HCEC 1CT (cell line): ENCODE measurements around the gene HSPBP1.

Experiments used
- DNase-seq: peaks from one replicate; pipeline ENCODE4 v3.0.0-alpha.2; 2017

Gene HSPBP1

DNA sequence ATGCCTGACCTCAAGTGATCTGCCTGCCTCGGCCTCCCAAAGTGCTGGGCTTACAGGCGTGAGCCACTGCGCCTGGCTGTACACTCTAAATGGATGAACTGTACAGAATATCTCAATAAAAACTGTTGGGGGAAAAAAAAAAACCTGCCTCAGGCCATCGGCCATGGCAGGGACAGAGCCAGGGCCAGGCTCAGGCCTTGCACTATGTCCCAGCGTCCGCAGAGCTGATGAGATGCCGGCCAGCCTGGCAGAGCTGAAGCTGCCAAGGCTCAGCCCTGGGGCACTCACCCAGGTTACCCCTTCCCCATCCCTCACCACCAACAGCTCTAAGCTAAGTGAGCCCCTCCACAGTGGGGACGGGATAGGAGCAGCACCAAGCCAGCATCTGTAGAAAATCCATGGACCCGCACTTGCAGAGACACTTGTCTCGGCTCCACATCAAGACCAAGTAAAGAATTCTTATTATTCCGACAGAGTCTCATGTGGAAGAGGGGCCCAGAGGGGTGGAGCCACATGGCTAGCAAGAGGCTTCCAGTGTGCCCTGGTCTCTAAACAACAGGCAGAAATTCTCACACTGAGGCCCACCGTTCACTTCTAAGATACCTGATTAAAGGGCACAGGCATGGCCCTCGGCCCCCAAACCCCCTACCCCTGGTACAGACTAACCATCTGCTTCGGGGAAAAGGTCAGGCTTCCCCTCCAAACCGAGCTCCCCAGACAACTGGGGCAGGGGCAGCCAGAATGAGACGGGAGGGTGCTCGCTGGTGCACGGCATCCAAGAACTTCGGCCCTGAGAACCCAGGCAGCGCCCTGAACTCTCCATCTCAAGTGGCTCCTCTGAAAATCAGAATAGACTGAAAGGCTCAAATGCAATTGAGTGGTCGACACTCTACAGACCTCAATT lies 26.9 kb downstream of the HSPBP1 start:
- DNase-seq = no peak

DNA sequence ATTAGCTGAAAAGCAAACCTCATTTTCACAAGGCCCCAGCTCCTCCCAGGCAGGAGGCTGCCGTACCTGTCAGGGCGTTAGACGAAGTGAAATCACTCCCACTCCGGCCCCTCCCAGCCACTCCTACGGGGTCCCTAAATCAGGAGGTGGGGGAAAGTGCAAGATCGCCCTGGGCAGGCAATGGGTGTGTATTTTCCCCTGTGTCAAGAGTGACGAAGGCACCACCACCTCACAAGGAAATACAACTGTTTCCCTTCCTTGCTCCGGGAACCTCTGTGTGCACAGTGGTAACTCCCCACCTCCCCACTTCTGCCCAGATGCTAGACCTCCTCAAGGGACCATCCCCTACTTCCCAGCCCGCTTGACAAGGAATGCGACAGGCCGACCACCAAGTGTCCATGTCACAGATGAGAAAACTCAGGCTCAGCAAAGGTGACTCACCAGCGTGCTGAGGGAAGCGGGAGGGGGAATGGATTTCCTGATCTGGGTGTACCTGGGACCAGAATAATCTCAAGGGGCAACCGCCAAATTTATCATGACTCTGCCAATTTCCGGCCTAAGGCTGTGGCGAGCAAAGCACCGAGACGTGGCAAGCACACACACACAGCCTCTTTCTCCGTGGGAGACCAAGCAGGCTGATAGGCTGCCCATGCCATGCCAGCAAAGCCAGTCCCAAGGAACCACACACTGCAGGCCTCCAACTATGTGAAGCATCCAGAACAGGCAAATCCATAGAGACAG lies 28.4 kb downstream of the HSPBP1 start:
- DNase-seq = no peak

DNA sequence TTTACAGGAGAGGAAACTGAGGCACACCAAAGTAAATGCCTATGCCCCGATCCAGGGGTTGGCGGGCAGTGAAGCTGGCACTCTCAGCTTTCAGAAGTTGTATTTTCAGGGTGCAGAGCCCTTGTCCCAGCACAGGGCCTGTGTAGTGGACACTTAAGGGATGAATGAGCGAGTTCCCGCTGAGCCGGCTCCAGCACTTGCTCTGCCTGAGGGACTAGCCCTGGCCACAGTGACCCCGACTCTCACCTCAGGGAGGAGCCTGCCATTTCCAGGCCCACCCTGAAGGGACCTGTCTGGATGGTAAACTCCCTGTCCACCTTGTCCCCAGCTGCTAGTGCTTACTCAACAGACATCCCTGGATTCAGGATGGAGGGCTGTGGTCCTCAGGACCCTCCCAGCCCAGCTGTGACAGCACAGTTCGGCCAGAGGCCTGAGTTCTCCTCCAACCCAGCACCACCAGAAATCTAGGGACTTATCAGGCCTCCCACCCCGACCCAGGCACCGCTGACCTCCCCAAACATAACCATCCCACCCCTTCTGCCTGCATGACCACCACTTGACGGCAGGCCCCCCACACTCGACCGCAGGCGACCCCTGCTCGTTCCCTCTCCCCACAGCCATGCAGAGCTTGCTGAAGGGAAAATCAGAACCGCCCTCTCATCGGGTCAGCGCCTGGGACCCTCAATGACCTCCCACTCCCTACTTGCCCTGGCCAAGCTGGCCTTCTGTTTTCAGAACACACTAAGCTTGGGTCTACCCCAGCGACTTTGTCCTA lies 29.5 kb downstream of the HSPBP1 start:
- no peak for DNase-seq

DNA sequence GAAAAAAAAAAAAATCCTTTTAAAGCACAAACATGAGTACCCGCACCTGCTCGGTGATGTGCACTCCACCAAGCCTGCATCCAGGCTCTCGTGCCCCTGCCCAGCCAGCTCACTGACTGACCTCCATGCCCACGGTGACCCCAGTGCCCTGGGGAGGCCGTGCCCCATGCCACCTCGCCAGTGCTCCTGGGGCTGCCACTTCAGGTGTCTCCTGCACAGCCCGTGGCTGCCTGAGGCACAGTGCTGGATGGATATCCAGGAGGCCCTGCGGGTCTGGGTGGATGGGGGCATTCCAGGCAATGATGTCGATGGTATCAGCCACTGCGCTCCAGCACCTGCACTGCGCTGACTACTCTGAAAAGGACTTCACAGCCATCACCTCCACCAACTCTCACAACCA lies 30.1 kb downstream of the HSPBP1 start:
- no peak for DNase-seq

DNA sequence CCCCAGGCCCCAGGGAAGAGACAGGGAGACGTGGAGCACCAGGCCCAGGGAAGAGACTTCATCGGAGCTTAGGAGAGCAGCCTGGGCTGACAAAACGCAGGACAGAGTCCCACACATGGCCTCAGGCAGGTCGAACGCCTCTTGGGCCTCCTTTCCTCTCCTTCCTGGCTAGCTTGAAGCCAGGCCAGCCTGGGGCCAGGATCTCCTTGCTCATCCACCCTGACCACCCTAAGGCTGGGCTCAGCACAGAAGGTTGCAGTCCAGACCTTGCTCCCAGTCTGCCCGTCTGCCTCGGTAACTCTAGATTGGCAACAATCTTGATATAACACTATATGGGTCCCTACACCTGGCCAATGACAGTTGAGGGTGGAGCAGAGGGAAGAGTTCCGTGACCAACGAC lies 31.2 kb downstream of the HSPBP1 start:
- no peak for DNase-seq

DNA sequence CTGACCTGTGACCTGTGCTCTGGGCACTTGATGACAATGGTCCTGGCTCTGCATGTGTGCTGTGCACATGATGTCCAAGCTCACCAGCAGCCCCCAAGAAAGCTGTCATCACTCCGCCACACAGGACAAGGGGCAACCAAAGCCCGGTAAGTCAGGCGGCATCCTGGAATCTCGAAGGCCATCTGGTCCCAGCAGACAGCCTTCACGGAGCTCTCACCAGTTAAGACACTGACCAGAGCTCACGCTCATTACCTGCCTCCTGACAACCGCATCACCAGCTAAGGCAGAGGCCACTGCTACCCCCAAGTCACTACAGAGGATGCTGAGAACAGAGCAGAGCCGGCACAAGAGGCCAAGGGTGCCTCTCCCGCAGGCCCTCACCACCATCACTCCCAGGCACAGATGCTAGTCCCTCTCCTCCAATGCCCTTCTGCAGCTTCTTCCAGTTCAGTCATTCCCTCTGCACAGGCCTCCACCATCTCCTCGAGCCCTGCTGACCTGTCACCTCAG lies 31.7 kb downstream of the HSPBP1 start:
- DNase-seq = no peak

DNA sequence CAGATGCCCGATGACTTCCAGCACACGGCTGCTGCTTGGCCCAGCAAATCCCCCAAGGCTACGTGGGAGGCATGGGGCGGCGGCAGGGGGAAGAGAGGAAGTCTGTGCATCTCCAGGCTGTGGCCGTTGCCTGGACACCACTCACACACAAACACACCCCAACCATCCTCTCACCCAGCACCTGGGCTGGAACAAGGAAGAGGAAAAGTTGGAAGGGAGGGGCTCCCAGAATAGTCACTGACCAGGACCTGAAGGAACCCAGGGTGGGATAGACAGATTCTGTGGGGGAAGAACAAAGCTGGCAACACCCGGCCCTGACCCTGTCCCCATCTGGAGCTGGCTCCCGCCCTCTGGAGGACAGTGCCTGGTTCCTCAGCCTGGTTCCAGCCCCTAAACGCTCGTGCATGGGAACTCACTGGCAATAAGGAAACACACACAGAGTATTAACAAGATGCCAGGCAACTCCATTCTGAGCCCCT lies 32.2 kb downstream of the HSPBP1 start:
- DNase-seq = peak; percentile 9

DNA sequence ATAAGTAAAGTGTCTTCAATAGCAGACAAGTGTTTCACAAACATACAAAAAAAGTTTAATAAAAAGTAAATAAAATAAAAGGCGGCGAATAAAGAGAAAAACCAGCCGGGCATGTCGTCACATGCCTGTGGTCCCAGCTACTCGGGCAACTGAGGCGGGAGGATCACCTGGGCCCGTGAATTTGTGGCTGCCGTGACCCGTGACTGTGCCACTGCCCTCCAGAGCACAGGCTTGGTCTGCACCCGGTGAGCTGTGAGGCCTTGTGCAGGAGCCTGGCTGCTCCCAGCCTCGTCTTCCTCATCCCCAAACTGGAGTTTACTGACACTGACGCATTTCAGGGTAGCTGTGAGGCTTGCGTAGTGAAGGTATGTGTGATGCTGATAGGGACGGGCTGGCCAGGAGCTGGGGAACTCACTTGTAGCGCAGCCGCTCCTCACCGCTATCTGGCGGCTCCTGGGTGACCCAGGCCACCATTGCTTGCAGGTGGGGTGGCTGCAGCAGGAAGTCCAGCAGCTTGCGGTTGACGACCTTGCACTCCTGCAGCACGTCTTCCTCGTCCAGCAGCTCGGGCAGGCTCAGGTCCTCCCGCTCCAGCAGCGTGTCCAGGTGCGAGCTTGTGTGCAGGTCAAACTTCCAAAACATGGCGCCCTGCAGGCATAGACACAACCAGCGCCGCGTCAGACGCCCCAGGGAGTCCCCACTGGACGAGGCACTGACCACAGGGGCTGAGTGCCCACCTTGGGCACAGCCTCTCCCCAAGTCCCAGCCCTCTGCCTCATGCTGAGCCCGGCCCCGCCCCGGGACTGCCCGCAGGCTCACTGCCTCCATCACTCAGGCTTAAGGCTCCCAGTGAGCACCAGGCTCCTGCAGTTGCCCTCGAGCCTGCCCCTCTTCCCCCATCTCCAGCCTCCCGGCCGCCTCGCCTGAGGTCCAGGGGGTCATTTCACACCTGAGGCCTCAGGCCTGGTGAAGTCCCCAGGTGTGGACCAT lies 33.2 kb downstream of the HSPBP1 start:
- DNase-seq = no peak

DNA sequence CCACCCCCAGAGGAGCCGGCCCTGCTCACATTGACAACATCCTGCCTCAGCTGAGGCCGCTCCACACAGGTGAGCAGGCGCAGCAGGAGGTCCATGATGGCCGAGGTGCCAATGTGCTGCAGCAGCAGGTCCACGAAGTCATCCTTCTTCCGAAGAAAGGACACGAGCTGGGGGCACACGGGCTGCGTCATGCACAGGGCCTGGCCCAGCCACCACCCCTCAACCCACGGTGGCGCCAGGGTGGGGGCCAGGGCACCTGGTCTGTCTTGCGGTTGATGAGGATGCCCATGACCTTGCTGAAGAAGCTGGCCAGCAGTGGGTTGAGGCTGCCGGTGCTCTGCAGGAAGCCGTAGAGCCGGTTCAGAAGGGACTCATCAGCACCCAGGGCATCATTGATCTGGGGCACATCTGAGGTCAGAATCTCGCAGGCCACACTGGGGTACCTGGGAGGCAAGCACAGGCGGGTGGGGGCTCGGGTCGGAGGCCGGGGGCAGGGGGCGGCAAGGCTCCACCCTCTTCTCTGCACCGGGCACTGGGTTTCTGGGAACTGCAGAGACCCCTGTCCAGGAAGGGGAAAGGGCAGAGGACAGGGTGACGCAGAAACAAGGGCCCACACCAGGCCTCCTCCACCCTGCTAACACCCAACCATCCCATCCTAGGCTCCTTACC lies 34.5 kb downstream of the HSPBP1 start:
- no peak for DNase-seq

DNA sequence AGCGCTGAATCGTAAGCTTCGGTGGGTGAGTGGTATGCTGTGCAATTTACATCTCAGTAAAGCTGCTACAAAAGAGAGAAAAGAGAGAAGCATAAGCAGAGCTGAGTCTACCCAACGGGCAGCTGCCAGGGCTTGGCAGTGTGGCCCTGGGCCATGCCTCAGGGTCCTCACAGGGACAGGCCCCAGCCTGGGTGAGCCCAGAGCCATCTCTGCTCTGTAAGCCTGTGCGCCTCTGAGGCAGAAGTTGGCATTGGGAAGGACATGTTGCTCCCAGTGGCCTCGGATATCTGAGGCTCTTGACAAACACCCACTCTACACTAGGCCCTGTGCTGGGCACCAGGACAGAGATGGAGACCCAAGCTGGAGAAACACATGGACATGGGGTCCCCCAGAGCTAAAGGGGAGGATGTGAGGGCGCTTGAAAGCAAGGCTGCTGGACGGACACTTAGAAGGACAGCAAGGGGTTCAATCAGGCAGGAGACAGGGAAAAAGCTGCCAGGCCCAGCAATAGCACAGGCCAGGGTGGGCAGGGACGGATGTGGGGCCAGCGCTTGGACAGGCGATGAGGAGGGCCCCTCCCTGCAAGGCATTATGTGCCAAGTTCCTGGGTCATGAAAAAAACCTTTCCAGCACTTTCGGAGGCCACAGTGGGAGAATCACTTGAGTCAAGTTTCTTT lies 35.8 kb downstream of the HSPBP1 start:
- no peak for DNase-seq

DNA sequence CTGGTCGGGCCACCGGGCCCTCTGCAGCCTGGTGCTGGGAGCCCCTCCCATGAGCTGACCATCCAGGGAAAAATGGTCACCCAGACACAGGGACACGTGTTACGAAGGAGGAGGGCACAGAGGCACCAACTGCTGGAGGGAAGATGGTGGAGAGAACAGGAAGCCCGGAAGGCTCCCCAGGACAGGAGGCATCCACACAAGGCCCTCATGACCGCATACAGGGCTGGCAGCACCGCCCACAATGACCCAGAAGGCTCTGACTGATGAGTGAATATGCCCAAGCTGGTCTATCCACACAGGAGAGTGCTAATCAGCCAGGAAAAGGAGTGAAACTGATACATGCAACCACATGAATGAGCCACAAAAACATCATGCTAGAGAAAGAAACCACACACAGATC lies 37.4 kb downstream of the HSPBP1 start:
- no peak for DNase-seq

DNA sequence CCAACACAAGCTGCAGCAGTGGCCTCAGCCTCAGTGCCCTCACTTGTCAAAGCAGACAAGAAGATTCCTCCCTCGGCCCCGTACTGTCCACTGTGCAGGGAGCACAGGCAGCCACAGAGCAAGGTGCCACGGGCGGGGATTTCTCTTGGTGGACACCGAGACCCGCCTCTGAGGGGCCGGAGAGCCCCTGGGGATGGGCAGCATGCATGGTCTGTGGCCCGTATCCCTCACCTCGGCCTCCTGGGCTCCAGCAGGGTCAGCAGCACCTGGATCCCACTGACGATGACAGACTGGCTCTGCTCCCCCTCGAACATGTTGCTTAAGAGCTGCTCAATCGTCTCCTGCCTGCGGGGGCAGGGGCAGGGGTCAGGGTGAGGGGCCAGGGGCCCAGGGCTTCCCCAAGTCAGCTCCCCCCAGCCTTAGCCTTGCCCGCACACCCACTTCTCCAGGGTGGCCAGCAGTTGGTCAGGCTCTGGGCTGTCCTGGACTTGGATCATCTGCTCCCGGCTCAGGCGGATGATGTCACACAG lies 37.9 kb downstream of the HSPBP1 start:
- DNase-seq = no peak

DNA sequence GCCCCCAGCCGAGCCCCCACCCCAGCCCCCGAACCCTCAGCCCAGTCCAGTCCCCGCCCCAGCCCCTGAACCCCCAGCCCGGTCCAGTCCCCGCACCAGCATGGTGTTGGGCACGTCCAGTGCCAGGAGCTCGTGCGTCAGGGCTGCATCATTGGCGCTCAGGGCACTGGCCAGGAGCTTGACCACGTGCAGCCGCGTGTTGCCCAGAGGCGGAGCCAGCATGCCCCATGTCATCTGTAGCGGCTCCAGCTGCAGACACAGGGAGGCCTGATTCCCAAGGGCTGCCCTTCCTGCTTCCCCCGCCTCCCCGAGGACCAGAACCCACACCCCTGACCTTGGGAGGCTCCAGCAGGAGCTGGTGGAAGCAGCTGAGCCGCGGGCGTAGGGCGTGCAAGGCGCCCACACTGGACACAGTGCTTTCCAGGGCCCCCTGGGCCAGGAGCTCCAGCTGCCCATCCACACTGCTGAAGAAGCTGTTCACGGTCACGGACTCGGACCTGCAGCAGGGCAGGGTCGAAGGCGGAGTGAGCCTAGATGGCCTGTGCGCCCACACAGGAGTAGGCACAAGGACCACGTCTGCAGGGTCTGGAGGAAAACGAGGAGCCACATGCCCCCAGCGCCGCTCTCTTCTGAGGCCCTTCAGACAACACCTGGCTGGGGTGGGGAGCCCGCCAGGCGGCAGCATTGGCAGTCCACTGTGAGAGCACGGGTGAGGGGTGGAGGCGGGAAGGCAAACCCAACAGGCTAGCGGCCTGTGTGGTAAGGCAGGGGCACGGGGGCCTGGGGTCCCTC lies 38.6 kb downstream of the HSPBP1 start:
- DNase-seq = no peak

DNA sequence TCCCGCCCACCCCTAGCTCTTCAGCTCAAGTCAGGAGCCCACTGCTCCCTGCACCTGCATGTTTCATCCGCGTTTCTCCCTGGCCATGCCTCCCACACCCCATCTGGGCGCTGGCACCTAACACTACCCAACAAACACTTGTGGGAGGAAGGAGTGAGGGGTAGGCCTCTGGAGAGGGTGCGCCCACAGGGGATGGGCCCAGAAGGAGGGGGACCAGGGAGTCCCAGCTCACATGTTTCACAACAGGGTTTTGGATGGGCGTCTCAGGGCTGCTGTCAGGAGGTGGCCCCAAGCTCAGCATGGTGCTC lies 39.2 kb downstream of the HSPBP1 start:
- DNase-seq = no peak

DNA sequence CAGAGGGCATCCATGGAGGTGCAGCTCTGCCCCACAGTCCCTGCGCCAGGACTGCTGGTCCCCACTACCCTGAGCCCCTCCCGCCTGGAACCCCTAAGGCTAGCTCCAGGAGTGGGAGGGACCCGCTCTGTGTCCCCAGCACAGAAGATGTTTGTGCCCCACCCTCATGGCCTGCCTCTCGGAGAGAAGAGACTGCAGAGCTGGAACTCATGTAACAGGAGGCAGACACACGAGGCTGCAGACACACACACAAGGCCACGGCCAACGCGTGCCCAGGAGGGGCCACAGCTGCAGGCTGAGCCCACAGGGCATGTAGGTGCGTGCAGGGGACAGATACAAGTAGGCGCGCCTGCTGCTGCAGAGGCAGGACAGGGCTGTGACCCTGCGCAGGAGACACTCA lies 40.9 kb downstream of the HSPBP1 start:
- DNase-seq = no peak

DNA sequence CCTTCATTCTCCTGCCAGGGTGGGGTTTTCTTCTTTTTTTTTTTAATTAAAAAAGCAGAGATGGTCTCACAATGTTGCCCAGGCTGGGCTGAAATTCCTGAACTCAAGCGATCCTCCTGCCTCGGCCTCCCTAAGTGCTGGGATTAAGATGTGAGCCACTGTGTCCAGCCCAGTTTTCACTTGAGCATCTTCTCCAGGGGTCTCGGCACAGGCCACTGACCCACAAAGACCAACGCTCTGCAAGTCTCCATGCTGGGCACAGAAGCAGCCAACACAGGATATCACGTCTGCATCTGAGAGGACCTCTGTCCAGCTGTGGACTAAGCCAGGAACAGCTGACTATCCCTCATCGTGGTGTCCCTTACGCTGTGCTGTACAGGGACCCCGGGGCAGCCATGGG lies 41.9 kb downstream of the HSPBP1 start:
- DNase-seq = no peak

DNA sequence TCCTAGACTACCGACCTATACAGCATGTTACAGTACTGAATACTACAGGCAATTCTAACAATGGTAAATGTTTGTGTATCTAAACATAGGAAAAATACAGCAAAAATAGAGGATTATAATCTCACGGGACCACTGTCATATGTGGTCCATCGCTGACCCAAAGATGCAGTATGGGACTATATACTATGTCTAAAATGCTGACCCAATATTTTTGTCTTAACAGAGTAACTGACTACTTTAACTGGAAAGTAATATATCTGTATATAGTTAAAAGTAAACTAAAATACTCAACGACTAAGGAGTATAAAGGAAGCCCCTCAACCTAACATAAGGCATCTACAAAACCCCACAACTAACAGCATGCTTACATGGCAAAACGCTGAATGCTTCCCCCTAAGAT lies 46.9 kb downstream of the HSPBP1 start:
- no peak for DNase-seq

DNA sequence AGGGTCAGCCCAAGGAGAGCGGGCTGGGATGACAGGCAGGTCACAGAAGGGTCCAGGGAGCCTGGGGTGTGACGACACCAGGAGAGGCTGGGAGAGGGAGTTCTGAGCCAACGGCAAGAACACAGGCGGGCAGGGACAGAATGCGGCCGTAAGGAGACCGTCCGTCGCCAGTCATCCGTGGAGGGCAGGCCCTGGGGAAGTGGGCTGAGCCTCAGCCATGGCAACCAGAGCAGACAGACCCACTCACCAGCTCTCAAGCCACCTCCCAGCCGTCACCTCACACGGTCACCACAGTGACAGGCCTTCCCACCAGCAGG lies 47.7 kb downstream of the HSPBP1 start:
- no peak for DNase-seq

DNA sequence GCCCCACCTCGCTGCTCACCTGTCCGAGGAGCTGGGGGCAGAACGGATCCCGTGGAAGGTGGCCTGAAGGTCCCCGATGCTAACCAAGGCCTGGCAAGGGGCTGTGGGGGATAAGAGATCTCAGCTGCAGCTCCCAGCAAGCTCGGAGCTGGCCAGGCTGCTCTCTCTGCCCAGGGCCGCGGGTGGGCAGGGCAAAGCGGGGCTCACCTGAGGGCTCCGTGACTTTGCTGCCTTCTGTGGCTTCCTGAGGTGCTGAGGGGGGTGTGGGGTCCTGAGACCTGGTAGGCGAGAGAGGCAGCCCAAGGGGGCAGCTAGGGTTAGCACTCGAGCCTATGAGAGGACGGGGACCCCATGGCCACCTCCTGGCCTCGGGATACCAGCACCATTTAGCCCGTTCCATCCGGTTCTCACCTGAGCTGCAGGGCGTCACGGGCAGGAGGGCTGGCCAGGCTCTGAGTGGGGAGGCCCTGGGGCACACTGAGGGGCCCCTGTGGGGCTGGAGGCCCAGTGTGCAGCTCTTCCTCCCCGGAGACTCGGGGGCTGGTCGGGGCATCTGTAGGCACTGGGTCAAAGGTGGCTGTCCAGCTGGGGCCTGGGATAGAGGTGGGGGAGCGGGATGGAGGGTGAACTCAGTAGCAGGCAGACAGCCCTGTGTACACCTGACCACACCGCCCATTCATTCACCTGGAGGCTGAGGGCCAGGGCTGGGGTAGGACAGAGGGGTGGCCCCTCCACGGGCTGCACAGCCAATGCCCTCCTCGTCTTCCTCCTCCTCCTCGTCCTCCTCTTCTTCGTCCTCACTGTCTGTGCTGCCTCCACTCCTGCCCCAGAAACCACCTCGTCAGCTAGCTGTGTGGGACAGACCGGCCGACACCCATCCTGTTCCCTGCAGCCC lies 48.3 kb downstream of the HSPBP1 start:
- DNase-seq = no peak
